Measurements from ENCODE around the gene ATG12.

Gene ATG12

GRCh38 chr5:115806986-115807653 lies 34.2 kb downstream of the ATG12 start:
- DNase-seq (ENCODE audit: low spot score) = no peak

DNA sequence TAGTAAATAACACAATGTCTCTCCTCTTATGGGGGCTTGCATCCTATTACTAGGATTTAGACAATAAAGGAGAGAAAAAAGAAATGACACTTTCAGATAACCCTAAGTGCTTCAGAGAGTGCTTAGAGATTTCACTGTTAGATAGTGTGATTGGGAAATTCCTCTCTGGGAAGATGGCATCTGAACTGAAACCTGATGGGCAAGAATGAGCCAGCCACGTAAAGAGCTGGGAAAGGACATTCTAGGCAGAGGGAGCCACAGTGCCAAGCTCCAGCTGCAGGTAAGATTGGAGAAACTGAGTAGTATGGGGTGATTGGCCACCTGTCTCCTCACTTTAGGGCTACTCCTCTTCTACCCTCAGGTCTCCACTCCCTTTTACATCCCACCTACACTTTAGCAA lies 39.4 kb downstream of the ATG12 start:
- no peak for DNase-seq (ENCODE audit: low spot score)

DNA sequence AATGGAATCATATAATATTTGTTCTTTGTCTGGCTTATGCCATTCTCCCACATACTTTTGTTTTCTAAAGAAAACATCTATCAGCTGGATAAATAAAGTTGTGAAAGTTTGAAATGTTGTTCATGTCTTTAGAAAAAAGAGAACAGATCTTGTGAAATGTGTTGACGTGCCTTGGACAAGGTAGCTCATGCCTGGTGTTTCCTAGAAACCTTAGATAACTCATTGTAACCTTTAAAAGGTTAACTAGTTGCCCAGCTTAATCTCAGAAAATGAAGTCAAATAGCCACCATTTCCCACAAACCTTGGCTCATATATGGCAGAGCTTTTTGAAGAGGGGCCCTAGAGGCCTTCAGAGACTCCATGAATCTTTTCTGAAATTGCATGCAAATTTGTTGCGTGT lies 40.2 kb downstream of the ATG12 start:
- no peak for DNase-seq (ENCODE audit: low spot score)

DNA sequence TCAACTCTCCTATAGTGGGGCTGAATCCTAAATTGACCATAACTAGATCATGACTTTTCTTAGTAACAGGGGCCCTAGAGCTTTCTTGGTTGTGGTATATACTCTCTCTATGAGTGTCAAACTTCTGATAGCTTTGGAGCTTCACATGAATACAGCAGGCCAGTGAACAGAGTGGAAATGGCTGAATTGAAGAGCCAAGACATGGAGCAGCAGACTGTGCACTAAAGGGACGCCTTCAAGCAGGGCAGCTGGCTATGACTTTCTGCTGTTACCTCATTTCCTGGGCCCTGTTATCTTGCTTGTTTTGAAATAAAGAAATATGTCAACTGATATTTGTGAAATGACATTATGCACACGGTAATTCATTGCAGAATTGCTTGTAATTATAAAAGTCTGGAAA lies 41.3 kb downstream of the ATG12 start:
- DNase-seq (ENCODE audit: low spot score) = no peak

GRCh38 chr5:115798252-115798651 lies 43.1 kb downstream of the ATG12 start:
- DNase-seq (ENCODE audit: low spot score) = no peak

DNA sequence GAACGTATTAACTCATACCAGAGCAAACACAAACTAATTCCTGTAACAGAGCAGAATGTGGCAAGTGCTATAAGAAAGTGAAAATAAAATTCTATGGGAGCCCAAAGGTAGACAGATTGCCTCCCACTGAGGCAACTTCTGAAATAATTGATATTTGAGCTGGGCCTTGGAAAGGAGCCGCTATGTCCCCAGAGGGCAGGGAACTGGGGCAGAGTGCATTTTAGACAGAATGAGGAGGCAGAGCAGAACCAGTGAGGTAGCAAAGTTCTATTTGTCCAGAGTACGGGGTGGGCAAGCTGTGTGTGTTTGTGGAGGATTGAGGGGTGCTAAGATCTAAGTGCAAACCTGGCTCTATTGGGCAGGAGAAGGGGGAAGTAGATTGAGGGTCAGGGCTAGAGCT lies 44.7 kb downstream of the ATG12 start:
- DNase-seq (ENCODE audit: low spot score) = no peak

DNA sequence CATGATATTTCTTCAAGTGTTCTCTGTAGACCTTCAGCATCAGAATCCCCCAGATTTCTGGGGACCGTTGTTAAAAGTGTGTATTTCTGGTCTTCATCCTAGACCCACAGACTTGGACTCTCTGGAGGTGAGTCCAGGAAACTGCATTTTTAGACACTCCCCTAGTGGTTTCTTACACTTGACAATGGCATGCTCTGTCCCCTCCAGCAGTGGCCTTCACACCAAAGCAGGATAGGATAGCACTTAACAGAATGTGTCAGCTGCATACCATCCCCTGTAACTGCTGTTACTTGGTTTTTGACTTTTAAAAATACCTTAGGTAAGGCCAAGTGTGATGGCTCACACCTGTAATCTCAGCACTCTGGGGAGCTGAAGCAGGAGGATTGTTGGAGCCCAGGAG lies 45.7 kb downstream of the ATG12 start:
- no peak for DNase-seq (ENCODE audit: low spot score)

GRCh38 chr5:115788440-115788839 lies 52.9 kb downstream of the ATG12 start:
- no peak for DNase-seq (ENCODE audit: low spot score)

DNA sequence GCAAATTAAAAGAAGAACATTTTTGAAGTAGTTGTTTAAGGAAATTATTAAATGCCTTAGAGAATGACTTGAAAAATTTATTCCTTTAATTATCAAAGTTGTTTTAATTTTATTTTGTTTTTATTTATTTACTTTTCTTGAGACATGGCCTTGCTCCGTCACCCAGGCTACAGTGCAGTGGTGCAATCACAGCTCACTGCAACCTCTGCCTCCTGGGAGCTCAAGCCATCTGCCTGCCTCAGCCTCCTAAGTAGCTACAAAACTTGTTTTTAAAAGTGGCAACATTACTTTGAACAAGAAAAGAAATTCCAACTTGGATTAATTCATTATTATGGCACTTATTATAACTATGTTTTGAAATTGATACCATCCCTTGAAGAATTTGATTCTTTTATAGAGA lies 53.9 kb downstream of the ATG12 start:
- no peak for DNase-seq (ENCODE audit: low spot score)

GRCh38 chr5:115785381-115786065 lies 55.8 kb downstream of the ATG12 start:
- no peak for DNase-seq (ENCODE audit: low spot score)

GRCh38 chr5:115778417-115778816 lies 62.9 kb downstream of the ATG12 start:
- no peak for DNase-seq (ENCODE audit: low spot score)
